GM18505 (cell line): ENCODE measurements around the gene IFT122.

Experiments used
- ATAC-seq: cut with Tn5 transposase; IDR thresholded peaks from one replicate; pipeline ENCODE4 v1.9.1; 2021; ENCODE audit not compliant: unreplicated experiment
- POLR2A ChIP-seq: IDR thresholded peaks from 4 replicates; pipeline ENCODE4 v1.6.1; 2011; ENCODE audit warnings: borderline replicate concordance; ENCODE audit not compliant: insufficient read depth, insufficient read length; ENCODE audit errors: extremely low read depth

Gene IFT122

GRCh38 chr3:129569856-129570255 is 129.8 kb downstream of the IFT122 start:
- no peak for TF ChIP-seq POLR2A
- ATAC-seq, result no peak
